ENCODE data around the gene RBM47. TPM values are rescaled to one million over a fixed set of nuclear protein-coding genes. Genes with fewer than 3 reads are reported as not detected.

Gene RBM47
- polyA plus RNA-seq, 3 donors, result 79.5 to 101 (median 92.8) TPM

- Histone ChIP-seq H3K27ac (ENCODE audit: low read depth in 1 of 2, low read length in 2 of 2) (no peak overlapping the region), H3K9ac (ENCODE audit: insufficient read depth, low read length, poor library complexity, severe bottlenecking) (no peak overlapping the region), H3K4me2 (replicated peaks; ENCODE audit: extremely low read depth, low read length, poor library complexity, severe bottlenecking) (no peak overlapping the region), H3K36me3 (replicated peaks in 1 of 2; ENCODE audit: control insufficient read depth in 1 of 2, insufficient read depth in 2 of 2, low read length in 2 of 2) (peaks cover 54 to 69% of the 10 kb centered on the region in 2 donors), H4K20me1 (ENCODE audit: insufficient read depth, low read length) (peaks cover 71% of the 10 kb centered on the region), H3K4me3 (replicated peaks in 1 of 3; ENCODE audit: low read depth in 2 of 3, low read length in 3 of 3) (no peak overlapping the region), H3K9me3 (replicated peaks in 1 of 2; ENCODE audit: control insufficient read depth in 1 of 2, insufficient read depth in 1 of 2, low read length in 2 of 2) (peaks cover 0 to 5% of the 10 kb centered on the region in 2 donors), H3K27me3 (ENCODE audit: control insufficient read depth in 2 of 2, insufficient read depth in 2 of 2, low read length in 2 of 2) (no peaks in the 10 kb centered on the region), H3K4me1 (ENCODE audit: control insufficient read depth in 1 of 2, insufficient read depth in 2 of 2, low read length in 2 of 2) (no peaks in the 10 kb centered on the region), H2AFZ (ENCODE audit: insufficient read depth, low read depth, low read length, poor library complexity, severe bottlenecking) (no peak overlapping the region), H3K79me2 (ENCODE audit: insufficient read depth, low read length) (peaks cover 20% of the 10 kb centered on the region)
- Mint-ChIP-seq H3K27me3 (ENCODE audit: low read depth in 3 of 3) (peaks cover 0 to 3% (median 0%) of the 10 kb centered on the region in 3 donors), H3K27ac (peak overlapping the region in 1 of 7 donors; percentile 68), H3K36me3 (peaks cover 56 to 73% of the 10 kb centered on the region in 2 donors), H3K4me1 (peaks cover 5% of the 10 kb centered on the region), H3K9me3 (peaks cover 0 to 7% (median 2%) of the 10 kb centered on the region in 7 donors), H3K4me3 (no peak overlapping the region)
- TF ChIP-seq CTCF (IDR thresholded peaks at IDR 0.05), result no peak
- intact Hi-C loops (cut with micrococcal nuclease), result no loop called here
- WGBS (ENCODE audit: insufficient coverage), result no CpG with 5 or more reads among the region's 3 CpGs
- no peak for DNase-seq
Observed at GRCh38 chr4:40423735-40424134, 205.9 kb downstream of the RBM47 start.

GRCh38 chr4:40421839-40422708, 207.6 kb downstream of the RBM47 start:
- intact Hi-C loops (cut with micrococcal nuclease), result no loop called here

More at GRCh38 chr4:40421839-40422708, 207.6 kb downstream of the RBM47 start:
- Histone ChIP-seq H3K27me3 (ENCODE audit: control insufficient read depth in 2 of 2, insufficient read depth in 2 of 2, low read length in 2 of 2) (no peaks in the 10 kb centered on the region), H3K9ac (ENCODE audit: insufficient read depth, low read length, poor library complexity, severe bottlenecking) (no peak overlapping the region), H3K4me2 (replicated peaks; ENCODE audit: extremely low read depth, low read length, poor library complexity, severe bottlenecking) (no peak overlapping the region), H3K27ac (ENCODE audit: low read depth in 1 of 2, low read length in 2 of 2) (no peak overlapping the region), H4K20me1 (ENCODE audit: insufficient read depth, low read length) (peaks cover 54% of the 10 kb centered on the region), H3K9me3 (replicated peaks in 1 of 2; ENCODE audit: control insufficient read depth in 1 of 2, insufficient read depth in 1 of 2, low read length in 2 of 2) (peaks cover 0 to 5% of the 10 kb centered on the region in 2 donors), H3K79me2 (ENCODE audit: insufficient read depth, low read length) (peaks cover 11% of the 10 kb centered on the region), H3K4me1 (ENCODE audit: control insufficient read depth in 1 of 2, insufficient read depth in 2 of 2, low read length in 2 of 2) (no peaks in the 10 kb centered on the region), H3K36me3 (replicated peaks in 1 of 2; ENCODE audit: control insufficient read depth in 1 of 2, insufficient read depth in 2 of 2, low read length in 2 of 2) (peaks cover 45 to 57% of the 10 kb centered on the region in 2 donors), H2AFZ (ENCODE audit: insufficient read depth, low read depth, low read length, poor library complexity, severe bottlenecking) (no peak overlapping the region), H3K4me3 (replicated peaks in 1 of 3; ENCODE audit: low read depth in 2 of 3, low read length in 3 of 3) (no peak overlapping the region)
- Mint-ChIP-seq H3K4me3 (no peak overlapping the region), H3K27me3 (ENCODE audit: low read depth in 3 of 3) (peaks cover 0 to 5% (median 0%) of the 10 kb centered on the region in 3 donors), H3K9me3 (peaks cover 0 to 7% (median 2%) of the 10 kb centered on the region in 7 donors), H3K4me1 (no peaks in the 10 kb centered on the region), H3K27ac (peak overlapping the region in 1 of 7 donors; percentile 21), H3K36me3 (peaks cover 50 to 61% of the 10 kb centered on the region in 2 donors)
- no peak for TF ChIP-seq CTCF (IDR thresholded peaks at IDR 0.05)
- WGBS (ENCODE audit: insufficient coverage), result 95% methylated on average over 4 of the region's 7 CpGs
- no peak for DNase-seq

All from CD14-positive monocyte (primary cell).